Fibroblast of lung (primary cell): ENCODE data around the gene ZDHHC4.

Source experiments
- EZH2 ChIP-seq: IDR thresholded peaks from 2 replicates; pipeline ENCODE4 v1.5.1; 2012; ENCODE audit warnings: low read length, control low read depth, mild to moderate bottlenecking; ENCODE audit errors: missing control alignments
- TF ChIP-seq, protein P1 (sequence below), 2 donors: IDR thresholded peaks in 1 of 2; conservative IDR thresholded peaks in 1 of 2; 1 replicate in 1 of 2; 2 replicates in 1 of 2; pipeline ENCODE4 v1.5.1; 2011 to 2012; ENCODE audit warnings: low read length in 2 of 2, control low read depth in 1 of 2, inconsistent platforms in 1 of 2, low read depth in 1 of 2, mild to moderate bottlenecking in 1 of 2

DNA sequence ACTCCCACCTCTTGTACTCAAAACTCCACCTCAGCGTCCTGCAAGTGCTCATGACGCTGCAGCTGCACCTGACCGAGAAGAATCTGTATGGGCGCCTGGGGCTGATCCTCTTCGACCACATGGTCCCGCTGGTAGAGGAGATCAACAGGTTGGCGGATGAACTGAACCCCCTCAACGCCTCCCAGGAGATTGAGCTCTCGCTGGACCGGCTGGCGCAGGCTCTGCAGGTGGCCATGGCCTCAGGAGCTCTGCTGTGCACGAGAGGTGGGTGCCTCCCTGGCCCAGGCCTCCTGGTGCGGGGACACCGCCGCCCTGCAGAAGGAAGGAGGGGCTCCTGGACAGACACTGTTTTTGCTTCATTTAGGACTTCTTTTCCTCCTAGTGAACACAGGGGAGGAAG lies 22.8 kb downstream of the ZDHHC4 start:
- TF ChIP-seq, protein P1, sequence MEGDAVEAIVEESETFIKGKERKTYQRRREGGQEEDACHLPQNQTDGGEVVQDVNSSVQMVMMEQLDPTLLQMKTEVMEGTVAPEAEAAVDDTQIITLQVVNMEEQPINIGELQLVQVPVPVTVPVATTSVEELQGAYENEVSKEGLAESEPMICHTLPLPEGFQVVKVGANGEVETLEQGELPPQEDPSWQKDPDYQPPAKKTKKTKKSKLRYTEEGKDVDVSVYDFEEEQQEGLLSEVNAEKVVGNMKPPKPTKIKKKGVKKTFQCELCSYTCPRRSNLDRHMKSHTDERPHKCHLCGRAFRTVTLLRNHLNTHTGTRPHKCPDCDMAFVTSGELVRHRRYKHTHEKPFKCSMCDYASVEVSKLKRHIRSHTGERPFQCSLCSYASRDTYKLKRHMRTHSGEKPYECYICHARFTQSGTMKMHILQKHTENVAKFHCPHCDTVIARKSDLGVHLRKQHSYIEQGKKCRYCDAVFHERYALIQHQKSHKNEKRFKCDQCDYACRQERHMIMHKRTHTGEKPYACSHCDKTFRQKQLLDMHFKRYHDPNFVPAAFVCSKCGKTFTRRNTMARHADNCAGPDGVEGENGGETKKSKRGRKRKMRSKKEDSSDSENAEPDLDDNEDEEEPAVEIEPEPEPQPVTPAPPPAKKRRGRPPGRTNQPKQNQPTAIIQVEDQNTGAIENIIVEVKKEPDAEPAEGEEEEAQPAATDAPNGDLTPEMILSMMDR (conservative IDR thresholded peaks at IDR 0.05 in 1 of 2, IDR thresholded peaks at IDR 0.05 in 1 of 2; ENCODE audit: low read depth in 1 of 2, low read length in 2 of 2) = no peak
- TF ChIP-seq EZH2 = no peak
